Activated CD8-positive, alpha-beta memory T cell treated with anti-CD3 and anti-CD28 coated beads for 4 hours (primary cell): ENCODE data around the gene PDE4D.
A peak's percentile ranks its signal among the peaks of the same experiment; 100 is the strongest.

Source experiments
- DNase-seq, 2 donors: peaks; one replicate each; pipeline ENCODE4 v3.0.0-alpha.2; 2020; ENCODE audit warnings: low read depth in 2 of 2

PDE4D gene

GRCh38 chr5:59209758-59210359 is 683.7 kb downstream of the PDE4D start:
- no peak for DNase-seq

GRCh38 chr5:59208474-59208873 is 685.1 kb downstream of the PDE4D start:
- no peak for DNase-seq

GRCh38 chr5:59207401-59207800 is 686.1 kb downstream of the PDE4D start:
- no peak for DNase-seq

- DNase-seq, result no peak
These were observed 687.4 kb downstream of the PDE4D start for GRCh38 chr5:59206132-59206581.

GRCh38 chr5:59204114-59204897 is 689.2 kb downstream of the PDE4D start:
- DNase-seq, result no peak

- DNase-seq, result no peak
These were observed 693.7 kb downstream of the PDE4D start for GRCh38 chr5:59199868-59200267.

- DNase-seq, result no peak
These were observed 694.7 kb downstream of the PDE4D start for GRCh38 chr5:59198832-59199231.

- DNase-seq, result no peak
These were observed 695.2 kb downstream of the PDE4D start for GRCh38 chr5:59198365-59198764.

GRCh38 chr5:59197911-59198310 is 695.6 kb downstream of the PDE4D start:
- DNase-seq, result no peak

- no peak for DNase-seq
These were observed 699.8 kb downstream of the PDE4D start for GRCh38 chr5:59193616-59194319.

- no peak for DNase-seq
These were observed 702.8 kb downstream of the PDE4D start for GRCh38 chr5:59190746-59191145.

- no peak for DNase-seq
These were observed 703.9 kb downstream of the PDE4D start for GRCh38 chr5:59189472-59190244.

- DNase-seq, result peak; percentile 10 to 16
These were observed 704.9 kb downstream of the PDE4D start for GRCh38 chr5:59188419-59189225.

- no peak for DNase-seq
These were observed 705.7 kb downstream of the PDE4D start for GRCh38 chr5:59187857-59188256.

- no peak for DNase-seq
These were observed 706.9 kb downstream of the PDE4D start for GRCh38 chr5:59186623-59187022.

GRCh38 chr5:59185757-59186385 is 707.7 kb downstream of the PDE4D start:
- DNase-seq, result no peak

GRCh38 chr5:59184769-59185168 is 708.8 kb downstream of the PDE4D start:
- DNase-seq, result no peak

- no peak for DNase-seq
These were observed 710.8 kb downstream of the PDE4D start for GRCh38 chr5:59182760-59183159.

GRCh38 chr5:59180515-59180914 is 713.0 kb downstream of the PDE4D start:
- no peak for DNase-seq

- DNase-seq, result no peak
These were observed 713.8 kb downstream of the PDE4D start for GRCh38 chr5:59179704-59180103.

- no peak for DNase-seq
These were observed 715.0 kb downstream of the PDE4D start for GRCh38 chr5:59178482-59178881.
